Tibial nerve (tissue), 4 donors: ENCODE measurements around the gene MAPK14.

Source experiments
- CTCF ChIP-seq, 5 experiments: fragments of 200-600 bp in 3 of 5; fragments of 450-650 bp in 2 of 5; sonication (generic) in 3 of 5; IDR thresholded peaks; one replicate each; pipeline ENCODE4 v1.5.1; 2016 to 2019; ENCODE audit warnings: antibody characterized with exemption in 5 of 5, mild to moderate bottlenecking in 3 of 5, moderate library complexity in 2 of 5
- EP300 ChIP-seq, 2 donors: sonication (generic); formaldehyde crosslinking; IDR thresholded peaks; one replicate each; pipeline ENCODE4 v1.6.1; 2017; ENCODE audit warnings: antibody characterized with exemption in 2 of 2, mild to moderate bottlenecking in 1 of 2
- POLR2A ChIP-seq, 2 donors: fragments of 450-650 bp; IDR thresholded peaks; one replicate each; pipeline ENCODE4 v1.6.1; 2017; ENCODE audit warnings: antibody characterized with exemption in 2 of 2, mild to moderate bottlenecking in 2 of 2, moderate library complexity in 2 of 2

GRCh38 chr6:36098920-36099647 lies 71.5 kb downstream of the MAPK14 start:
- TF ChIP-seq CTCF (IDR thresholded peaks at IDR 0.05) (peak in 1 of 5 experiments; percentile 15), EP300 (IDR thresholded peaks at IDR 0.05) (no peak), POLR2A (IDR thresholded peaks at IDR 0.05) (no peak)
